ENCODE results near the gene CLCN4.

CLCN4 gene

GRCh38 chrX:10193587-10193986 is 36.8 kb downstream of the CLCN4 start:
- H3K4me1 ChIP-seq (ENCODE audit: control insufficient read depth, insufficient read depth, low read length): no peaks in the 10 kb centered on the region
- no peak for TF ChIP-seq ZNF629 (tag by site-specific recombination; IDR thresholded peaks at IDR 0.05)
- no peak for TF ChIP-seq ZNF529 (tag by site-specific recombination; IDR thresholded peaks at IDR 0.05; ENCODE audit: insufficient replicate concordance)
- TF ChIP-seq, protein P1, sequence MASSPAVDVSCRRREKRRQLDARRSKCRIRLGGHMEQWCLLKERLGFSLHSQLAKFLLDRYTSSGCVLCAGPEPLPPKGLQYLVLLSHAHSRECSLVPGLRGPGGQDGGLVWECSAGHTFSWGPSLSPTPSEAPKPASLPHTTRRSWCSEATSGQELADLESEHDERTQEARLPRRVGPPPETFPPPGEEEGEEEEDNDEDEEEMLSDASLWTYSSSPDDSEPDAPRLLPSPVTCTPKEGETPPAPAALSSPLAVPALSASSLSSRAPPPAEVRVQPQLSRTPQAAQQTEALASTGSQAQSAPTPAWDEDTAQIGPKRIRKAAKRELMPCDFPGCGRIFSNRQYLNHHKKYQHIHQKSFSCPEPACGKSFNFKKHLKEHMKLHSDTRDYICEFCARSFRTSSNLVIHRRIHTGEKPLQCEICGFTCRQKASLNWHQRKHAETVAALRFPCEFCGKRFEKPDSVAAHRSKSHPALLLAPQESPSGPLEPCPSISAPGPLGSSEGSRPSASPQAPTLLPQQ (tag by site-specific recombination; IDR thresholded peaks at IDR 0.05): no peak
- TF ChIP-seq PRDM4 (tag by site-specific recombination; IDR thresholded peaks at IDR 0.05): no peak
- TF ChIP-seq ZNF2 (tag by site-specific recombination; IDR thresholded peaks at IDR 0.05): no peak
- no peak for TF ChIP-seq ZNF211 (tag by site-specific recombination; IDR thresholded peaks at IDR 0.05; ENCODE audit: low read depth)
- no peak for TF ChIP-seq ZFP37 (tag by site-specific recombination; IDR thresholded peaks at IDR 0.05)
- TF ChIP-seq ZNF830 (tag by site-specific recombination; IDR thresholded peaks at IDR 0.05; ENCODE audit: low read depth): no peak
- TF ChIP-seq KLF8 (tag by site-specific recombination; IDR thresholded peaks at IDR 0.05): no peak
- TF ChIP-seq, protein P2, sequence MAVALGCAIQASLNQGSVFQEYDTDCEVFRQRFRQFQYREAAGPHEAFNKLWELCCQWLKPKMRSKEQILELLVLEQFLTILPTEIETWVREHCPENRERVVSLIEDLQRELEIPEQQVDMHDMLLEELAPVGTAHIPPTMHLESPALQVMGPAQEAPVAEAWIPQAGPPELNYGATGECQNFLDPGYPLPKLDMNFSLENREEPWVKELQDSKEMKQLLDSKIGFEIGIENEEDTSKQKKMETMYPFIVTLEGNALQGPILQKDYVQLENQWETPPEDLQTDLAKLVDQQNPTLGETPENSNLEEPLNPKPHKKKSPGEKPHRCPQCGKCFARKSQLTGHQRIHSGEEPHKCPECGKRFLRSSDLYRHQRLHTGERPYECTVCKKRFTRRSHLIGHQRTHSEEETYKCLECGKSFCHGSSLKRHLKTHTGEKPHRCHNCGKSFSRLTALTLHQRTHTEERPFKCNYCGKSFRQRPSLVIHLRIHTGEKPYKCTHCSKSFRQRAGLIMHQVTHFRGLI (tag by site-specific recombination; IDR thresholded peaks at IDR 0.05): no peak
- no peak for TF ChIP-seq ZNF174 (tag by site-specific recombination; IDR thresholded peaks at IDR 0.05)
- no peak for TF ChIP-seq HOXA7 (CRISPR knock-in tag; IDR thresholded peaks at IDR 0.05; ENCODE audit: borderline replicate concordance)
- TF ChIP-seq PRDM2 (tag by site-specific recombination; IDR thresholded peaks at IDR 0.05; ENCODE audit: borderline replicate concordance): no peak
- TF ChIP-seq ZNF132 (tag by site-specific recombination; IDR thresholded peaks at IDR 0.05; ENCODE audit: borderline replicate concordance): no peak
- TF ChIP-seq BCL11A (tag by site-specific recombination; IDR thresholded peaks at IDR 0.05; ENCODE audit: low read depth): no peak
- TF ChIP-seq ZNF521 (tag by site-specific recombination; IDR thresholded peaks at IDR 0.05): no peak
- TF ChIP-seq ZNF768 (tag by site-specific recombination; IDR thresholded peaks at IDR 0.05): no peak
- ChIA-PET CTCF (interaction anchor here (0.6 to 0.7 kb wide), 2 partner anchors 532 to 944 kb away, joined by 3 to 4 read pairs; no protein-coding TSS in a partner anchor), POLR2A (no interaction called here)
- no peak overlapping the region for H3K4me3 ChIP-seq (ENCODE audit: low read depth, low read length)
- H3K36me3 ChIP-seq (ENCODE audit: control insufficient read depth in 2 of 2, insufficient read depth in 1 of 2, low read length in 2 of 2): peaks cover 0 to 23% of the 10 kb centered on the region in 2 experiments; a peak in 1 of 3 replicates
- H3K27ac ChIP-seq (ENCODE audit: extremely low read depth, low read depth, low read length): no peak overlapping the region
- no peaks in the 10 kb centered on the region for H3K9me3 ChIP-seq (ENCODE audit: control insufficient read depth, insufficient read depth, low read depth, low read length)

Data from HEK293 (cell line).